ENCODE data around the gene SRL. TPM values are rescaled to one million over a fixed set of nuclear protein-coding genes. Genes with fewer than 3 reads are reported as not detected.

Gene SRL
- total RNA-seq, 1 experiment from 2014 or later, result not detected

GRCh38 chr16:4166821-4167220, 75.1 kb downstream of the SRL start:
- TF ChIP-seq POLR2AphosphoS5 (IDR thresholded peaks at IDR 0.05; ENCODE audit: low read depth, low read length), result no peak
- no peak for TF ChIP-seq REST (IDR thresholded peaks at IDR 0.05; ENCODE audit: insufficient read depth in 1 of 2, low read depth in 2 of 2, low read length in 1 of 2)
- no peak for TF ChIP-seq TCF7L2 (IDR thresholded peaks at IDR 0.05; ENCODE audit: low read depth, low read length)
- TF ChIP-seq SIN3A (IDR thresholded peaks at IDR 0.05; ENCODE audit: borderline replicate concordance, insufficient read depth, low read depth, low read length), result no peak
- TF ChIP-seq, protein P1, sequence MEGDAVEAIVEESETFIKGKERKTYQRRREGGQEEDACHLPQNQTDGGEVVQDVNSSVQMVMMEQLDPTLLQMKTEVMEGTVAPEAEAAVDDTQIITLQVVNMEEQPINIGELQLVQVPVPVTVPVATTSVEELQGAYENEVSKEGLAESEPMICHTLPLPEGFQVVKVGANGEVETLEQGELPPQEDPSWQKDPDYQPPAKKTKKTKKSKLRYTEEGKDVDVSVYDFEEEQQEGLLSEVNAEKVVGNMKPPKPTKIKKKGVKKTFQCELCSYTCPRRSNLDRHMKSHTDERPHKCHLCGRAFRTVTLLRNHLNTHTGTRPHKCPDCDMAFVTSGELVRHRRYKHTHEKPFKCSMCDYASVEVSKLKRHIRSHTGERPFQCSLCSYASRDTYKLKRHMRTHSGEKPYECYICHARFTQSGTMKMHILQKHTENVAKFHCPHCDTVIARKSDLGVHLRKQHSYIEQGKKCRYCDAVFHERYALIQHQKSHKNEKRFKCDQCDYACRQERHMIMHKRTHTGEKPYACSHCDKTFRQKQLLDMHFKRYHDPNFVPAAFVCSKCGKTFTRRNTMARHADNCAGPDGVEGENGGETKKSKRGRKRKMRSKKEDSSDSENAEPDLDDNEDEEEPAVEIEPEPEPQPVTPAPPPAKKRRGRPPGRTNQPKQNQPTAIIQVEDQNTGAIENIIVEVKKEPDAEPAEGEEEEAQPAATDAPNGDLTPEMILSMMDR (IDR thresholded peaks at IDR 0.05), result no peak
- ATAC-seq (no peak), DNase-seq (ENCODE audit: low read depth, low spot score) (no peak)
- H3K36me3 ChIP-seq (ENCODE audit: control insufficient read depth, insufficient read depth, low read length), result no peaks in the 10 kb centered on the region
- intact Hi-C loops (cut with micrococcal nuclease; ENCODE audit: unreplicated experiment), result no loop called here
- H3K4me3 ChIP-seq (ENCODE audit: low read depth in 2 of 2, low read length in 2 of 2), result no peak overlapping the region
- CTCF ChIA-PET, result no interaction called here
- no peaks in the 10 kb centered on the region for H3K9me3 ChIP-seq (ENCODE audit: control insufficient read depth, insufficient read depth, low read depth, low read length)
- H3K27me3 ChIP-seq (ENCODE audit: control insufficient read depth, insufficient read depth, low read length), result no peaks in the 10 kb centered on the region
- H3K27ac ChIP-seq (ENCODE audit: low read length), result no peak overlapping the region
- POLR2A ChIA-PET, result no interaction called here
- in situ Hi-C loops (cut with HindIII; ENCODE audit: low pct_unique_long_range_greater_than_20kb, low sequenced_read_pairs), result no loop called here
- H3K4me1 ChIP-seq (ENCODE audit: control insufficient read depth, insufficient read depth, low read length), result no peaks in the 10 kb centered on the region
- BruUV-seq (replicated peaks), result no TSS peak

GRCh38 chr16:4160658-4161430, 81.0 kb downstream of the SRL start:
- POLR2A ChIA-PET, result no interaction called here
- no peak for ATAC-seq
- H3K36me3 ChIP-seq (ENCODE audit: control insufficient read depth, insufficient read depth, low read length), result no peaks in the 10 kb centered on the region
- no peak for TF ChIP-seq TCF7L2 (IDR thresholded peaks at IDR 0.05; ENCODE audit: low read depth, low read length)
- no peak for TF ChIP-seq SIN3A (IDR thresholded peaks at IDR 0.05; ENCODE audit: borderline replicate concordance, insufficient read depth, low read depth, low read length)
- H3K27ac ChIP-seq (ENCODE audit: low read length), result no peak overlapping the region
- in situ Hi-C loops (cut with HindIII; ENCODE audit: low pct_unique_long_range_greater_than_20kb, low sequenced_read_pairs), result no loop called here
- CTCF ChIA-PET, result no interaction called here
- intact Hi-C loops (cut with micrococcal nuclease; ENCODE audit: unreplicated experiment), result no loop called here
- BruUV-seq (replicated peaks), result no TSS peak
- H3K9me3 ChIP-seq (ENCODE audit: control insufficient read depth, insufficient read depth, low read depth, low read length), result no peaks in the 10 kb centered on the region
- no peak for DNase-seq (ENCODE audit: low read depth, low spot score)
- H3K4me1 ChIP-seq (ENCODE audit: control insufficient read depth, insufficient read depth, low read length), result no peaks in the 10 kb centered on the region
- no peaks in the 10 kb centered on the region for H3K27me3 ChIP-seq (ENCODE audit: control insufficient read depth, insufficient read depth, low read length)
- H3K4me3 ChIP-seq (ENCODE audit: low read depth in 2 of 2, low read length in 2 of 2), result no peak overlapping the region

DNA sequence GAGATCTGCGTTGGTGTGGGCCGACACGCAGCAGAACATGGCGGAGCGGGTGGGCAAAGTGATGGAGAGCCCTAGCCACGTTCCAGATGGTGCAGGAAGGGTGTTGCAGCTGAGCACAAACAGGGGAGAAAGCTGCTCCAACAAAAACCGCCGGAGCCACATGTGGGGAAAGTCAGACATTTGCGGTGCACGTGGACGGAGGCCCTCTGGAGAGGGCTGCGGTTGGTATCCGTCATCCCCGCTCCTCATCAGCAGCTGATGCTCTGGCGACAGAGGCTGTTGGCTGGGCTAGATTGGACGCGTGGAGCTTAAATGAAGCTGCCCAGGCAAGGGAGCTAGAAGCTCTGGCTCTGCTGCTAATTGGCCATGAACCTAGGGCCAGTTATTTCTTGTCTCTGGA, 82.2 kb downstream of the SRL start:
- Histone ChIP-seq H3K4me3 (ENCODE audit: low read depth in 2 of 2, low read length in 2 of 2) (no peak overlapping the region), H3K9me3 (ENCODE audit: control insufficient read depth, insufficient read depth, low read depth, low read length) (no peaks in the 10 kb centered on the region), H3K27ac (ENCODE audit: low read length) (no peak overlapping the region), H3K36me3 (ENCODE audit: control insufficient read depth, insufficient read depth, low read length) (no peaks in the 10 kb centered on the region), H3K27me3 (ENCODE audit: control insufficient read depth, insufficient read depth, low read length) (no peaks in the 10 kb centered on the region), H3K4me1 (ENCODE audit: control insufficient read depth, insufficient read depth, low read length) (no peaks in the 10 kb centered on the region)
- intact Hi-C loops (cut with micrococcal nuclease; ENCODE audit: unreplicated experiment), result no loop called here
- ATAC-seq (no peak), DNase-seq (ENCODE audit: low read depth, low spot score) (no peak)
- in situ Hi-C loops (cut with HindIII; ENCODE audit: low pct_unique_long_range_greater_than_20kb, low sequenced_read_pairs), result no loop called here
- POLR2A ChIA-PET, result no interaction called here
- TF ChIP-seq TCF7L2 (IDR thresholded peaks at IDR 0.05; ENCODE audit: low read depth, low read length), result no peak
- TF ChIP-seq POLR2AphosphoS5 (IDR thresholded peaks at IDR 0.05; ENCODE audit: low read depth, low read length), result no peak
- TF ChIP-seq SIN3A (IDR thresholded peaks at IDR 0.05; ENCODE audit: borderline replicate concordance, insufficient read depth, low read depth, low read length), result no peak
- TF ChIP-seq REST (IDR thresholded peaks at IDR 0.05; ENCODE audit: insufficient read depth in 1 of 2, low read depth in 2 of 2, low read length in 1 of 2), result no peak
- TF ChIP-seq, protein P1 (IDR thresholded peaks at IDR 0.05), result no peak
- no TSS peak for BruUV-seq (replicated peaks)
- CTCF ChIA-PET, result no interaction called here
